GM18867 (cell line): ENCODE measurements around the gene PHKB.
"Not testable (repeated sequence)": the region's sequence is repeated elsewhere in the genome, so short reads cannot be mapped to it uniquely, and the experiment has no call there.

Source experiments
- ATAC-seq: cut with Tn5 transposase; IDR thresholded peaks from one replicate; pipeline ENCODE4 v1.9.1; 2021; ENCODE audit warnings: mild to moderate bottlenecking, moderate library complexity; ENCODE audit not compliant: unreplicated experiment

PHKB gene

GRCh38 chr16:47657977-47658376 lies 196.8 kb downstream of the PHKB start:
- ATAC-seq = no peak

GRCh38 chr16:47660540-47660939 lies 199.4 kb downstream of the PHKB start:
- no peak for ATAC-seq

DNA sequence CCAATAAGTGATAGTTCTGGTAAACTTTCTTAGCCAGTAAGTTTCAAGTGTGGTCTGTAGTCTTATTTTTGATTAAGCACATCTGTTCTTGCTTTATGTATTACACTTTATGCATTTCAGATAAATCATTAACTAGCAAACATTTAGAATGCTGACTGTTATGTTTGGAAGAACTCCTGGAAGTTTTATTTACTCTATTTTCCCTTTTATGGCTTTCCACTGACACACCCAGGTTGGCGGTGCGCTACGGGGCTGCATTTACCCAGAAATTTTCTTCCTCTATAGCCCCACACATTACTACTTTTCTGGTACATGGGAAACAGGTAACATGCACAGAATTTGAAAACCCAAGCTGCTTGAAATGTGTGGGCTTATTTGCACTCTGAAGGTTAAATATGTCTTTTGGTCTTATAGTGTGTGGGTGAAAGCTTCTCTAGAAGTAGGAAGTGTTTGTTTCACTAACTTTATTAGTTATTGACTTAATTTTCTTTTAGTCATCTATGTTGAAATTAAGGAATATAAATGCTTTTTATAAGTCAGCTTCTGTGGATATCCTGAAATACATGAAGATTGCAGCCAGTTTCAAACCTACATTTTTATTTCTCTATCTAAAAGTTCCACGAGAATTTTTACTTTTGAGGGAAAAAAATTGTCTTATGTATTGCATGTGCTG lies 203.7 kb downstream of the PHKB start:
- no peak for ATAC-seq

DNA sequence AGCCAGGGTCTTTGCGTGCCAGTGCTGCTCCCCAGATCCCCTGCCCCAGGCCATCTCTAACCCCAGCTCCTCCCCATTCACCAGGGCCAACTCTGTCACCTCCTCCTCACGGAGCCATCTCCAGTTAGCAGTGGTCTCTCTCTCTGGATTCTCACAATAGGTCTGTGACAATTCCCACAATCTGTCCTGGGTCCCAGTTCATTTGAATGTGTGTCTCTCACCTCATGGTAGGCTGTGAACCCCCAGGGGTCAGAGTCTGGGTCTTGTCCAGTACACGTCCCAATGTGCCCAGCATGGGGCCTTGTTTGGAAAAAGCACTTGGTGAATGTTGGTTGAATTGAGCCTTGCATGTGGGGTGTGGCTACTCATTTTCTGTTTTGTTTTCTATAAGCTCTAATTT lies 205.3 kb downstream of the PHKB start:
- no peak for ATAC-seq

DNA sequence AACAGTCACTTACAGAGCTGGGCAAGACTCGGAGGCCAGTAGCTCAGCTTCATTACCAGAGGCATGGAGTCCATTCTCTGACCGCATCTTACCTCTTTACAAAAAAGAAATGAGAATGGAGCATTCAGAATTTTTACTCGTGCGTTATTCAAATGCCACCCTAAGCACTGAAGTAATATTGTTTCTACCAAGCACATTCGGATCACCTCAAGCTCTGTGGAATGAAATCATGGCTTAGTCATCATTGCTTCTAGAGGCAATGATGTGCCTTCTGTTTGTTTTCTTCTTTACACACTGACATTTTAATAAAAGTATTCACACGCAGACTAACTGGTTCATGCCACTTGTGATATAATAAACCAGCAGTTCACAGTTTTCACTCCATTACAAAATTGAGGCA lies 206.8 kb downstream of the PHKB start:
- ATAC-seq = no peak

DNA sequence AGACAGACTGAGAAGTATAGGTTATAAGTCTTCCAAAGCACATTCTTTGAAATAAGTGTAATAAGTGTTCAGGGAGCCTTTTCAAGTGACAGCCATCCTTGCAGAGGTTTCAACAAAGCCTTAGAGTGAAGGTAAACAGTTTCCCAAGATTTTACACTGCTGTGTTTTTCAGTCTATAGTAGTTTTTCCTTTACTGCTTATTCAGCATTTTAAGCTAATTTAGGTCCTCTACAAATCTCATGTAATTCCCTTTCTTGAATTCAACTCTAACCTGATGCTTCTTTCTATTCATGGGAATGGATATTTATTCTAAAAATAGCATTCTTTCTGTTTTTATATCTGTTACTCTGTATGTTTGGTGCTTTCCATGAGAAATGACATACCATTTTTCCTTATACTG lies 211.3 kb downstream of the PHKB start:
- ATAC-seq = no peak

DNA sequence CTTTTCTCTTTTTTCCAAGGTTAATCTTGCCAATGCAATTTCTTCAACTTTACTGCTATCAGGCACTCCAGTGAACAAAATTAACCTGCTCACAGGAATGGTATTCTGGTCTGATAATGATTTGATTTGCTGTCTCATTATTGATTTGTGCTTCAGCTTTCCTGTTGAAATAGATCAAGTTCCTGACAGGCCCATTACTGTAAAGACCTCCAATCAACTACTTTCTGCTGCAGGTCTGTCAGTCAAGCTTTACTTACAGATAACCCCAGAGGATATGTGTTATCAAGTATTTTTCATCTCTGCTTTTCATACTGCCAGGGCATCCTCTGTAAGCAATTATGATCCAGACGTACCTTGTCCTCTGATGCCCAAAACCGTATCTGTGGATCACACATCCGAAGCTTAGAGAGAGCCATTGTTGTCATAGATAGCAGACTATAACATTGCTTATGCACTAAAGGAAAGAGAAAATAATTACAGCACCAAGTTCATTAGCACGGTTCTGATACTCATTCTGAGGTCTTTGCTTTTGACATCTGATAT lies 215.6 kb downstream of the PHKB start:
- ATAC-seq = no peak

DNA sequence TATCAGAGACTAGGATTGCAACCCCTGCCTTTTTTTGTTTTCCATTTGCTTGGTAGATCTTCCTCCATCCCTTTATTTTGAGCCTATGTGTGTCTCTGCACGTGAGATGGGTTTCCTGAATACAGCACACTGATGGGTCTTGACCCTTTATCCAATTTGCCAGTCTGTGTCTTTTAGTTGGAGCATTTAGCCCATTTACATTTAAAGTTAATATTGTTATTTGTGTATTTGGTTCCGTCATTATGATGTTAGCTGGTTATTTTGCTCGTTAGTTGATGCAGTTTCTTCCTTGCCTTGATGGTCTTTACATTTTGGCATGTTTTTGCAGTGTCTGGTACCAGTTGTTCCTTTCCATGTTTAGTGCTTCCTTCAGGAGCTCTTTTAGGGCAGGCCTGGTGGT lies 220.4 kb downstream of the PHKB start:
- ATAC-seq = not testable (repeated sequence)

GRCh38 chr16:47687694-47688093 lies 226.6 kb downstream of the PHKB start:
- no peak for ATAC-seq

- no peak for ATAC-seq
These were observed 232.1 kb downstream of the PHKB start for GRCh38 chr16:47693226-47693625.

DNA sequence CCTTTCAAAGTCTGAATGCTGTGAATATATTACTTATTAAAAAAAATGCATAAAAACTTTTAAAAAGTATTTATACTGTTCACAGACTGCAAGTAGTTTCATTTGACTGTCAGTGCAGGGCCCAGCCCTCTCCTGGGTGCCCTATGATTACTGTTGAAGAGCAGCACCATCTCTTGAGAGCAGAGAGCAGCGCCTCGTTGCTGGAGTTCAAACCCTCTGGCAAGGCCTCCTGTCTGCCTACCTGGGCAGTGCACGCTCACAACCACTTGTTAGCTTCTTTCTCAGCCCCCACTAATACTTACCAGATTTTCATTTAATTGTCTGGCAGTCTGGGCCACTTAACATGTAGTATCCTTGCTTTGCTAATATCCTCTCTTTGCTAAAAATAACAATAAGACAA lies 233.4 kb downstream of the PHKB start:
- no peak for ATAC-seq

DNA sequence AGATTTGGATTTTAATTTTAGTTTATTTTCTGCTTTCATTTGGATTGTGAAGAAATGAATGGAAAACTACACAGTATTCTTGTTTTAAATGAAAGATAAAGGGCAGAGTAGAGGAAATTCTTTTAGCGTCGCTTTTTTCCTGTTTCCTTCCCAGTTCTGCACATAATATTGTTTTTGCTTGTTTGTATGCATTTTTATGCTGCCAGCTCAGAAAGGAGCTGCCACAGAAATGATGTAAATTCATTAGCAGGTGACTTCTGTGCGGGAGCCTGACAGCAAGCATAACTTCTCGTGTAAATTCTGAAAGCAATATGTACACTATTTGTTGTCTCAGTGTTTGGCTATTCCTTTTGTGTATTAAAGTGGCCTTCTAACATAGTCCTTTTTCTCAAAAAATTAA lies 234.6 kb downstream of the PHKB start:
- no peak for ATAC-seq

- ATAC-seq = no peak
These were observed 236.7 kb downstream of the PHKB start for GRCh38 chr16:47697826-47698225.

DNA sequence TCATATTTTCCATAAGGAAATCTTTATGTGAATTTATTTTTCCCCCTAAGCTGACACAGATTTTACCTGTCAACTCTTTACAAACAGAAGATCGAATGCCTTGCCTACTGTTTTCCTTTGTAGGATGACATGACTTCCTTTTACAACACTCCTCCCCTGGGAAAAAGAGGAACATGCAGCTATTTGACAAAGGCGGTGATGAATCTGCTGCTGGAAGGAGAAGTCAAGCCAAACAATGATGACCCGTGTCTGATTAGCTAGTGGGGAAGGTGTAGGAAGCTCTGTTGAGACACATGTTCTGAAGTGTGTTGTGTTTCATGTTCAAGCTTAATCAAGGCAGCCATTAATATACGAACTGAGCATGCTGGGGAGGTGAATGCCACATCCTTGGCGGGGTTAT lies 238.0 kb downstream of the PHKB start:
- ATAC-seq = no peak

GRCh38 chr16:47700857-47701587 lies 239.9 kb downstream of the PHKB start:
- no peak for ATAC-seq

DNA sequence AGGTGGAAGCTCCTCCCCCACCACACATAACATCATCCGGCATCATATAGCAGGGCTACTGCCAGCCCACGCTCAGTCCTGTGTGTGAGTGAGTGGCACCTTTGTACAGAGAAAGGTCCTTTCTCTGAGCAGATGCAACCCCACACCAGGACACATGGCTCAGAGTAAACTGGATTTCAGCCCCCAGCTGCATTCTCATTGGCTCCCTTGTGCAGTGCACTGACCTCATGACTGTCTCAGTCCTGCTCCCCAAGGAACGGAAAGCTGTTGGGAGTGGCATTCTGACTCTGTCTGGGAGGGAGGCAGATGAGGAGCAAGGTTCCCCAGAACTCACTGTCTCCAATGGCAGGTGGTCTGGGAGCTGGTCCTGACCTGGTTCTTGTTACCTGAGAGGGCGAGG lies 244.1 kb downstream of the PHKB start:
- no peak for ATAC-seq

DNA sequence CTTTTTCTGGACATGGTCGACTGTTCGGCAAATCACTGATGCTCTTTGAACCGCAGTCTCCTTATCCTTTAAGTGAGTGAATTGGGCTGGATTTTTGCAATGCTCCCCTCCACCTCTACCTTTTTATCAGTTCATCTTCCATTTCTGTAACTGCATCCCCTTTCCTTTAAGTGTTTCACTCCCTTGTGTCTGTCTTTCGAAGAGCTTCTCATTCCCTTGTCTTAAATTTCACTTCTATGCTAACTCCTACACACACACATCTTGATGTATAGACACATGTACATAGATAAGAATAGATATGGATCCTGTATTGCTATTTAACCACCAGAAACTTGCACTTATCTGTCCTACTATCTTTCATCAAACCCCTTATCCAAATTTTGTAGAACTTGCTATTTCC lies 250.7 kb downstream of the PHKB start:
- ATAC-seq = no peak

DNA sequence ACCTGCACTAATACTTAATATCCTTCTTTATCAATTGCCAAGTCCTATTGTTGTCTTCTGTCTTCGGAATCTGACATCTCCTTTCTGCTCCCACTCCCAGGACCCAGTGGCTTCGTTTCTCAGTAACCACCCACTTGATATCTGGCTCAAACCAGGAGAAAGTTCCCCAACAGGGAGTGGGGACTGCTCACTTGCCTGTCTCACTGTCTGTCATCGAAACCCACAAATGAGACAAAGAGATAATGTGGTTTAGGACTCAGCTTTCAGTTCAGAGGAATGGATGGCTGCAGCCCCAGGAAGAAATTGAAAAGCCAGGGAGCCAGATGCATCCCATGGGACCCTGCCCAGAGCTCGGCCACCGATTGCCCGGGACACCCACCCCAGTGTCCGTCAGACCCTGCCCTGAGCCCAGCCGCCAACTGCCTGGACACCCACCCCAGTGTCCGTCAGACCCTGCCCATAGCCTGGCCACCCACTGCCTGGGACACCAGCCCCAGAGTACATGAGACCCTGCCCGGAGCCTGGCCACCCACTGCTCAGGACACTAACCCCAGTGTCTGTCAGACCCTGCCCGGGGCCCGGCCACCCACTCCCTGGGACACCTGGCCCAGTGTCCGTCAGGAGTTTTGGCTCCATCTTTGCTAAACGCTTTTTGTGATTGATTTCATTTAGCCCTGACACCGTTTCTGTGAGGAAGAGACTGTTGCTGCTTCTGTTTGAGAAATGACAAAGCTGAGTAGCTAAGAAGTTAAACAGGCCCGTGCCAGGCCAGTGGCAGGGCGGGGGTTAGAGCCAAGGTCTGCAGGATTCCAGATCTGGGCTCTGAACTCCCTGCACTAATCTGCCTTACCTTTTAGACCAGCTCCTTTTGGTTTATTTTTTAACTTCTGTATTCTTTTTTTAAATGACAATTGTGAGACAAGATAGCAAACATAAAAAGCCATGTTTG lies 251.4 kb downstream of the PHKB start:
- peak; percentile 17 for ATAC-seq

GRCh38 chr16:47713225-47713595 lies 252.1 kb downstream of the PHKB start:
- ATAC-seq = peak; percentile 75

DNA sequence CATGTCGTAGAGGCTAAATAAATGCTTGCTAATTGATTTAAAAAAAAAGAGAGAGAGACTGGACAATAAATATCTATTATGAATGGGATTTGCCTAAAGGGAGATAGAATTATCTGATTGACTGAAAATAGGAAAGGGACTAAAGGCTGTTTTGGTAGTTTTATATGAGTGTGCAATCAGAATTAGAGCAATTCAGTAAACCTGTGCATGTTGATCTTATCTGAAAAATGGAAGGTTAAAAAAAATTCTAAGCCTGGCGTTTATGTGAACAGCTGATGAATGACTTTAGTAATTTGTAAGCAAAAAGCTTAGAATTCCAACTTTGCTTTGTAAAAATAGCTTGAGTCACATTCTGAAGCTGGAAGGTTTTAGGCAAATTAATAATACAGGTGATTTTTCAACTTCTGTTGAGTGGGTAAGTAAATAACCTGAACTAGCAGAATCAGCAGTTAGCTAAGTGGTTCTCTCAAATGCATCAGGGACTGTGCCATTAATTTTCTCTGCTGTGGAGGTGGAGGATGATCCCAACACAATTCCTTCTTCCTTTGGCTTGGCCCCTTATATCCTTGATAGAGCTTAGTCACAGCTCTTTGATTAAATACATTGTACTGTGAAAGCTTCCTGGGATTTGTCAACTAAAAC lies 254.4 kb downstream of the PHKB start:
- no peak for ATAC-seq

DNA sequence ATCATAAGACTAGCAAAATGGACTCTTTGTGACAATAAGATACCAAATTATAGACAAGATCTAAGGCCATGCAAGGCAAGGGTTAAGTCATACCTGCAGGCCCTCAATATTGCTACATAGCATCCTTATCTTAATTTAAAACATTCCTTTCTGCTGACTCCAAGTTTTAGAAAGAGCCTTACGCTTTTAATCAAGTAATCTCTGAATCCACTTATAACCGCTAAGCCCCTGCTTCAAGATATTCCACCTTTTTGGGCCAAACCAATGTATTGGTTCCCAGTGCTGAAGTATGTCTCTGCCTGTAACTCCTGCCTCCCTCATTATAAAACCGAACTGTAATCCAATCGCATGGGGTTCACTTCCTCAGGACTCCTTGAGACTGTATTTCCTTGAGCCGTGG lies 255.4 kb downstream of the PHKB start:
- ATAC-seq = no peak
